SK-N-SH (cell line): ENCODE measurements around the gene LARP1B. TPM values are rescaled to one million over a fixed set of nuclear protein-coding genes. Genes with fewer than 3 reads are reported as not detected.

ENCODE experiments used
- CHD2 ChIP-seq: fragments of 150-350 bp; IDR thresholded peaks from 2 replicates; pipeline ENCODE4 v1.6.1; 2018; ENCODE audit warnings: low read length; ENCODE audit not compliant: partially characterized antibody
- ELF1 ChIP-seq: IDR thresholded peaks from 2 replicates; pipeline ENCODE4 v1.4.0; 2012
- EP300 ChIP-seq, 2 experiments: IDR thresholded peaks; 2 replicates each; pipeline versions ENCODE4 v1.4.0 to v1.6.1; 2012; ENCODE audit warnings: borderline replicate concordance in 1 of 2, low read depth in 1 of 2, low read length in 1 of 2
- EZH2phosphoT487 ChIP-seq: fragments of 200-600 bp; sonication (generic); IDR thresholded peaks from 2 replicates; pipeline ENCODE4 v1.6.1; 2017; ENCODE audit warnings: low read depth, mixed run types, mild to moderate bottlenecking, antibody characterized with exemption, moderate library complexity, borderline replicate concordance
- FOSL2 ChIP-seq: IDR thresholded peaks from 2 replicates; pipeline ENCODE4 v1.4.0; 2012; ENCODE audit warnings: low read depth, mild to moderate bottlenecking, moderate library complexity, borderline replicate concordance
- FOXJ3 ChIP-seq: sonication (generic); formaldehyde crosslinking; IDR thresholded peaks from 2 replicates; pipeline ENCODE4 v1.5.1; 2020; ENCODE audit warnings: mild to moderate bottlenecking, missing genetic modification reagents
- GABPA ChIP-seq: IDR thresholded peaks from 2 replicates; pipeline ENCODE4 v1.4.0; 2012; ENCODE audit warnings: low read depth, mild to moderate bottlenecking
- GATA2 ChIP-seq: sonication (generic); formaldehyde crosslinking; IDR thresholded peaks from 2 replicates; pipeline ENCODE4 v1.5.0; 2020; ENCODE audit warnings: mild to moderate bottlenecking, missing genetic modification reagents
- JUND ChIP-seq: IDR thresholded peaks from 2 replicates; pipeline ENCODE4 v1.4.0; 2012
- NRF1 ChIP-seq: IDR thresholded peaks from 2 replicates; pipeline ENCODE4 v1.6.1; 2012; ENCODE audit warnings: low read depth, mild to moderate bottlenecking, low read length
- RAD21 ChIP-seq: IDR thresholded peaks from 2 replicates; pipeline ENCODE4 v1.6.1; 2012; ENCODE audit warnings: mild to moderate bottlenecking, low read length
- RCOR1 ChIP-seq: fragments of 150-350 bp; IDR thresholded peaks from 2 replicates; pipeline ENCODE4 v1.6.1; 2017; ENCODE audit warnings: antibody characterized with exemption, low read length
- RXRA ChIP-seq: IDR thresholded peaks from 2 replicates; pipeline ENCODE4 v1.4.0; 2012; ENCODE audit warnings: low read depth, mild to moderate bottlenecking, borderline replicate concordance
- TCF12 ChIP-seq: IDR thresholded peaks from 2 replicates; pipeline ENCODE4 v1.4.0; 2012
- polyA plus RNA-seq, 3 experiments: library from polyadenylated mRNA; depleted of rRNA; stranded (reverse); fragments of >200 nt; gene quantifications; 2 replicates each; pipeline ENCODE4 v1.2.3, GENCODE V29; 2012
- TF ChIP-seq, protein P1 (sequence below): IDR thresholded peaks from 2 replicates; pipeline ENCODE4; 2012
- TF ChIP-seq, protein P2 (sequence below): IDR thresholded peaks from 2 replicates; pipeline ENCODE4 v1.4.0; 2012; ENCODE audit warnings: low read depth
- TF ChIP-seq, protein P3 (sequence below): IDR thresholded peaks from 2 replicates; pipeline ENCODE4 v1.6.1; 2012; ENCODE audit warnings: mild to moderate bottlenecking, low read depth, low read length, moderate library complexity
- TF ChIP-seq, protein P4 (sequence below): fragments of 200-600 bp; sonication (generic); IDR thresholded peaks from 2 replicates; pipeline ENCODE4 v1.6.1; 2017; ENCODE audit warnings: antibody characterized with exemption, mild to moderate bottlenecking, moderate library complexity
- TF ChIP-seq, protein P5 (sequence below): fragments of 150-350 bp; IDR thresholded peaks from 2 replicates; pipeline ENCODE4 v1.6.1; 2016; ENCODE audit warnings: mild to moderate bottlenecking, low read depth, low read length

LARP1B gene
- polyA plus RNA-seq, 1 of the 3 experiments (the other 2 are of a cell fraction): 4.8 TPM

DNA sequence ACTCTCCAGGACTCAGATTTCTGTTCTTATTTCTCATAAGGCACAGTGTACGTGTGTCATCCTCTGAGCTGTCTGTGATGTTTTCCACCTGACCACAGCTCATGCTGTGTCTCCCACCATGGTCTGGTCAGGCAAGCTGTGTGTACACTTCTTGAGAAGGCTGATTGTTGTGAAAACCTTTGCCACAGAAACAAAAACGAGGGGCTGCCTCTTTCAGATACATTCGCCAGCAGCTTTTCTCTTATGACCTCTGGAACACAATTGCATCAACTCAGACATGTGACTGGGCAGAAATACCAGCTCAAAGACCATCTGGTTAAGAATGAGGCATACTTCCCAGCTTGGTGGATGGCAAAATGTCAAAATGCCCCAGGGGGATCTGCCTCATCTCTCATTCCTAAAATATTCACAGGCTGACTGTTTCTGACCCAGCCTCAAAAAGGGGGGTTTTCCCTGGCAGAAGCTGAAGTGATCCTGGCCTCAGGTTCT is 180.4 kb downstream of the LARP1B start (continued):
- TF ChIP-seq, protein P1, sequence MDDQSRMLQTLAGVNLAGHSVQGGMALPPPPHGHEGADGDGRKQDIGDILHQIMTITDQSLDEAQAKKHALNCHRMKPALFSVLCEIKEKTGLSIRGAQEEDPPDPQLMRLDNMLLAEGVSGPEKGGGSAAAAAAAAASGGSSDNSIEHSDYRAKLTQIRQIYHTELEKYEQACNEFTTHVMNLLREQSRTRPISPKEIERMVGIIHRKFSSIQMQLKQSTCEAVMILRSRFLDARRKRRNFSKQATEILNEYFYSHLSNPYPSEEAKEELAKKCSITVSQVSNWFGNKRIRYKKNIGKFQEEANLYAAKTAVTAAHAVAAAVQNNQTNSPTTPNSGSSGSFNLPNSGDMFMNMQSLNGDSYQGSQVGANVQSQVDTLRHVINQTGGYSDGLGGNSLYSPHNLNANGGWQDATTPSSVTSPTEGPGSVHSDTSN: peak; percentile 59
- TF ChIP-seq FOSL2 (peak; percentile 83; the same call in 1 of the 2 replicates), RAD21 (no peak), GABPA (no peak), RCOR1 (peak; percentile 11; the same call in 1 of the 2 replicates), GATA2 (no peak), EP300 (IDR thresholded peaks at IDR 0.05; ENCODE audit: borderline replicate concordance in 1 of 2, low read depth in 1 of 2, low read length in 1 of 2) (peak; percentile 16 to 85; a peak in 2 of 4 replicates), FOXJ3 (CRISPR knock-in tag) (no peak), JUND (peak; percentile 80), ELF1 (no peak), RXRA (0 out of 2 replicates have a peak, but pooled peaks have one; percentile 58), TCF12 (peak; percentile 96), CHD2 (no peak), EZH2phosphoT487 (no peak), NRF1 (no peak)
- TF ChIP-seq, protein P2, sequence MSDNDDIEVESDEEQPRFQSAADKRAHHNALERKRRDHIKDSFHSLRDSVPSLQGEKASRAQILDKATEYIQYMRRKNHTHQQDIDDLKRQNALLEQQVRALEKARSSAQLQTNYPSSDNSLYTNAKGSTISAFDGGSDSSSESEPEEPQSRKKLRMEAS: peak; percentile 75
- TF ChIP-seq, protein P3, sequence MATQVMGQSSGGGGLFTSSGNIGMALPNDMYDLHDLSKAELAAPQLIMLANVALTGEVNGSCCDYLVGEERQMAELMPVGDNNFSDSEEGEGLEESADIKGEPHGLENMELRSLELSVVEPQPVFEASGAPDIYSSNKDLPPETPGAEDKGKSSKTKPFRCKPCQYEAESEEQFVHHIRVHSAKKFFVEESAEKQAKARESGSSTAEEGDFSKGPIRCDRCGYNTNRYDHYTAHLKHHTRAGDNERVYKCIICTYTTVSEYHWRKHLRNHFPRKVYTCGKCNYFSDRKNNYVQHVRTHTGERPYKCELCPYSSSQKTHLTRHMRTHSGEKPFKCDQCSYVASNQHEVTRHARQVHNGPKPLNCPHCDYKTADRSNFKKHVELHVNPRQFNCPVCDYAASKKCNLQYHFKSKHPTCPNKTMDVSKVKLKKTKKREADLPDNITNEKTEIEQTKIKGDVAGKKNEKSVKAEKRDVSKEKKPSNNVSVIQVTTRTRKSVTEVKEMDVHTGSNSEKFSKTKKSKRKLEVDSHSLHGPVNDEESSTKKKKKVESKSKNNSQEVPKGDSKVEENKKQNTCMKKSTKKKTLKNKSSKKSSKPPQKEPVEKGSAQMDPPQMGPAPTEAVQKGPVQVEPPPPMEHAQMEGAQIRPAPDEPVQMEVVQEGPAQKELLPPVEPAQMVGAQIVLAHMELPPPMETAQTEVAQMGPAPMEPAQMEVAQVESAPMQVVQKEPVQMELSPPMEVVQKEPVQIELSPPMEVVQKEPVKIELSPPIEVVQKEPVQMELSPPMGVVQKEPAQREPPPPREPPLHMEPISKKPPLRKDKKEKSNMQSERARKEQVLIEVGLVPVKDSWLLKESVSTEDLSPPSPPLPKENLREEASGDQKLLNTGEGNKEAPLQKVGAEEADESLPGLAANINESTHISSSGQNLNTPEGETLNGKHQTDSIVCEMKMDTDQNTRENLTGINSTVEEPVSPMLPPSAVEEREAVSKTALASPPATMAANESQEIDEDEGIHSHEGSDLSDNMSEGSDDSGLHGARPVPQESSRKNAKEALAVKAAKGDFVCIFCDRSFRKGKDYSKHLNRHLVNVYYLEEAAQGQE: no peak
- TF ChIP-seq, protein P4, sequence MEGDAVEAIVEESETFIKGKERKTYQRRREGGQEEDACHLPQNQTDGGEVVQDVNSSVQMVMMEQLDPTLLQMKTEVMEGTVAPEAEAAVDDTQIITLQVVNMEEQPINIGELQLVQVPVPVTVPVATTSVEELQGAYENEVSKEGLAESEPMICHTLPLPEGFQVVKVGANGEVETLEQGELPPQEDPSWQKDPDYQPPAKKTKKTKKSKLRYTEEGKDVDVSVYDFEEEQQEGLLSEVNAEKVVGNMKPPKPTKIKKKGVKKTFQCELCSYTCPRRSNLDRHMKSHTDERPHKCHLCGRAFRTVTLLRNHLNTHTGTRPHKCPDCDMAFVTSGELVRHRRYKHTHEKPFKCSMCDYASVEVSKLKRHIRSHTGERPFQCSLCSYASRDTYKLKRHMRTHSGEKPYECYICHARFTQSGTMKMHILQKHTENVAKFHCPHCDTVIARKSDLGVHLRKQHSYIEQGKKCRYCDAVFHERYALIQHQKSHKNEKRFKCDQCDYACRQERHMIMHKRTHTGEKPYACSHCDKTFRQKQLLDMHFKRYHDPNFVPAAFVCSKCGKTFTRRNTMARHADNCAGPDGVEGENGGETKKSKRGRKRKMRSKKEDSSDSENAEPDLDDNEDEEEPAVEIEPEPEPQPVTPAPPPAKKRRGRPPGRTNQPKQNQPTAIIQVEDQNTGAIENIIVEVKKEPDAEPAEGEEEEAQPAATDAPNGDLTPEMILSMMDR: no peak
- TF ChIP-seq, protein P5, sequence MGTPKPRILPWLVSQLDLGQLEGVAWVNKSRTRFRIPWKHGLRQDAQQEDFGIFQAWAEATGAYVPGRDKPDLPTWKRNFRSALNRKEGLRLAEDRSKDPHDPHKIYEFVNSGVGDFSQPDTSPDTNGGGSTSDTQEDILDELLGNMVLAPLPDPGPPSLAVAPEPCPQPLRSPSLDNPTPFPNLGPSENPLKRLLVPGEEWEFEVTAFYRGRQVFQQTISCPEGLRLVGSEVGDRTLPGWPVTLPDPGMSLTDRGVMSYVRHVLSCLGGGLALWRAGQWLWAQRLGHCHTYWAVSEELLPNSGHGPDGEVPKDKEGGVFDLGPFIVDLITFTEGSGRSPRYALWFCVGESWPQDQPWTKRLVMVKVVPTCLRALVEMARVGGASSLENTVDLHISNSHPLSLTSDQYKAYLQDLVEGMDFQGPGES: no peak
